ENCODE measurements around the gene MRE11. TPM values are rescaled to one million over a fixed set of nuclear protein-coding genes. Genes with fewer than 3 reads are reported as not detected.

Gene MRE11
- 10 to 100 TPM; 45.1 to 46.2 TPM for total RNA-seq

- H3K9me3 Mint-ChIP-seq (ENCODE audit: low read depth), result no peaks in the 10 kb centered on the region
- H3K27ac Mint-ChIP-seq, result peak within 1 kb of the TSS; percentile 93
- DNase-seq (peak; percentile 98), ATAC-seq (peak; percentile 99)
- peak within 1 kb of the TSS; percentile 94 for H3K4me3 Mint-ChIP-seq
- H3K36me3 Mint-ChIP-seq, result peaks cover 32% of the 10 kb centered on the region
- peaks cover 33% of the 10 kb centered on the region for H3K4me1 Mint-ChIP-seq
- CTCF ChIA-PET, result interaction anchor here (1.0 kb wide), 1 partner anchor 12 kb away, joined by 4 read pairs; no protein-coding TSS in a partner anchor
- H3K27me3 Mint-ChIP-seq, result no peaks in the 10 kb centered on the region
These were observed at the start of gene MRE11, which contains the start of gene ANKRD49 for GRCh38 chr11:94493281-94494125. Gene MRE11, minus strand, starts transcription at chr11:94493844. Its CDS starts 1,043 bp downstream, at chr11:94492801. Gene ANKRD49, plus strand, starts transcription at chr11:94493984. Its CDS starts 2,710 bp downstream, at chr11:94496694.

- CTCF ChIA-PET, result interaction anchor here (1.3 kb wide), 1 partner anchor 13 kb away, joined by 3 read pairs; no protein-coding TSS in a partner anchor
- Mint-ChIP-seq H3K4me3 (no peak overlapping the region), H3K27ac (no peak overlapping the region), H3K9me3 (ENCODE audit: low read depth) (no peaks in the 10 kb centered on the region), H3K4me1 (peaks cover 9% of the 10 kb centered on the region), H3K27me3 (peaks cover 24% of the 10 kb centered on the region), H3K36me3 (no peaks in the 10 kb centered on the region)
- ATAC-seq (no peak), DNase-seq (no peak)
These were observed 45.8 kb upstream of the MRE11 start for GRCh38 chr11:94539420-94539819.

- ATAC-seq, result no peak
- H3K27ac Mint-ChIP-seq, result no peak overlapping the region
- no peaks in the 10 kb centered on the region for H3K36me3 Mint-ChIP-seq
- H3K9me3 Mint-ChIP-seq (ENCODE audit: low read depth), result no peaks in the 10 kb centered on the region
- CTCF ChIA-PET, result no interaction called here
- H3K4me1 Mint-ChIP-seq, result no peaks in the 10 kb centered on the region
- peaks cover 37% of the 10 kb centered on the region for H3K27me3 Mint-ChIP-seq
- H3K4me3 Mint-ChIP-seq, result no peak overlapping the region
- no peak for DNase-seq
These were observed 43.5 kb upstream of the MRE11 start for GRCh38 chr11:94537031-94537600.

- no peaks in the 10 kb centered on the region for H3K9me3 Mint-ChIP-seq (ENCODE audit: low read depth)
- ATAC-seq, result no peak
- CTCF ChIA-PET, result no interaction called here
- no peak for DNase-seq
- no peaks in the 10 kb centered on the region for H3K4me1 Mint-ChIP-seq
- peaks cover 41% of the 10 kb centered on the region for H3K27me3 Mint-ChIP-seq
- no peaks in the 10 kb centered on the region for H3K36me3 Mint-ChIP-seq
- no peak overlapping the region for H3K27ac Mint-ChIP-seq
- H3K4me3 Mint-ChIP-seq, result no peak overlapping the region
These were observed 42.7 kb upstream of the MRE11 start for GRCh38 chr11:94536386-94536785.

- H3K4me1 Mint-ChIP-seq, result no peaks in the 10 kb centered on the region
- no peak overlapping the region for H3K4me3 Mint-ChIP-seq
- no peak for DNase-seq
- no peaks in the 10 kb centered on the region for H3K36me3 Mint-ChIP-seq
- H3K9me3 Mint-ChIP-seq (ENCODE audit: low read depth), result no peaks in the 10 kb centered on the region
- CTCF ChIA-PET, result interaction anchor here (0.9 kb wide), 1 partner anchor 14 kb away, joined by 3 read pairs; no protein-coding TSS in a partner anchor
- peaks cover 53% of the 10 kb centered on the region for H3K27me3 Mint-ChIP-seq
- no peak for ATAC-seq
- H3K27ac Mint-ChIP-seq, result no peak overlapping the region
These were observed 40.3 kb upstream of the MRE11 start for GRCh38 chr11:94533696-94534630.

- ATAC-seq, result no peak
- no peaks in the 10 kb centered on the region for H3K36me3 Mint-ChIP-seq
- H3K4me1 Mint-ChIP-seq, result no peaks in the 10 kb centered on the region
- H3K9me3 Mint-ChIP-seq (ENCODE audit: low read depth), result no peaks in the 10 kb centered on the region
- peaks cover 55% of the 10 kb centered on the region for H3K27me3 Mint-ChIP-seq
- CTCF ChIA-PET, result interaction anchor here (0.9 kb wide), 1 partner anchor 13 kb away, joined by 3 read pairs; no protein-coding TSS in a partner anchor
- no peak overlapping the region for H3K27ac Mint-ChIP-seq
- H3K4me3 Mint-ChIP-seq, result no peak overlapping the region
- DNase-seq, result no peak
These were observed 39.6 kb upstream of the MRE11 start for GRCh38 chr11:94533206-94533605.

- Mint-ChIP-seq H3K36me3 (no peaks in the 10 kb centered on the region), H3K27ac (no peak overlapping the region), H3K4me3 (no peak overlapping the region), H3K9me3 (ENCODE audit: low read depth) (no peaks in the 10 kb centered on the region), H3K27me3 (peaks cover 54% of the 10 kb centered on the region), H3K4me1 (no peaks in the 10 kb centered on the region)
- ATAC-seq (no peak), DNase-seq (no peak)
- CTCF ChIA-PET, result interaction anchor here (0.8 kb wide), 1 partner anchor 12 kb away, joined by 3 read pairs; no protein-coding TSS in a partner anchor
These were observed 38.6 kb upstream of the MRE11 start for GRCh38 chr11:94532211-94532610.

GRCh38 chr11:94528551-94528950 is 34.9 kb upstream of the MRE11 start:
- no peaks in the 10 kb centered on the region for H3K4me1 Mint-ChIP-seq
- no peaks in the 10 kb centered on the region for H3K36me3 Mint-ChIP-seq
- ATAC-seq (no peak), DNase-seq (no peak)
- H3K27ac Mint-ChIP-seq, result no peak overlapping the region
- H3K9me3 Mint-ChIP-seq (ENCODE audit: low read depth), result no peaks in the 10 kb centered on the region
- no peak overlapping the region for H3K4me3 Mint-ChIP-seq
- peaks cover 52% of the 10 kb centered on the region for H3K27me3 Mint-ChIP-seq
- CTCF ChIA-PET, result interaction anchor here (1.0 kb wide), 1 partner anchor 80 kb away, joined by 3 read pairs; no protein-coding TSS in a partner anchor

- no peaks in the 10 kb centered on the region for H3K4me1 Mint-ChIP-seq
- H3K27ac Mint-ChIP-seq, result no peak overlapping the region
- CTCF ChIA-PET, result no interaction called here
- DNase-seq (no peak), ATAC-seq (no peak)
- no peaks in the 10 kb centered on the region for H3K9me3 Mint-ChIP-seq (ENCODE audit: low read depth)
- H3K27me3 Mint-ChIP-seq, result peaks cover 52% of the 10 kb centered on the region
- H3K36me3 Mint-ChIP-seq, result no peaks in the 10 kb centered on the region
- H3K4me3 Mint-ChIP-seq, result no peak overlapping the region
These were observed 33.2 kb upstream of the MRE11 start for GRCh38 chr11:94526645-94527438.

GRCh38 chr11:94525546-94526324 is 32.1 kb upstream of the MRE11 start:
- CTCF ChIA-PET, result no interaction called here
- no peak for DNase-seq
- ATAC-seq, result no peak
- Mint-ChIP-seq H3K4me1 (no peaks in the 10 kb centered on the region), H3K36me3 (no peaks in the 10 kb centered on the region), H3K4me3 (no peak overlapping the region), H3K27me3 (peaks cover 47% of the 10 kb centered on the region), H3K9me3 (ENCODE audit: low read depth) (no peaks in the 10 kb centered on the region), H3K27ac (no peak overlapping the region)

GRCh38 chr11:94524341-94524740 is 30.7 kb upstream of the MRE11 start:
- DNase-seq, result no peak
- no peak overlapping the region for H3K27ac Mint-ChIP-seq
- no peaks in the 10 kb centered on the region for H3K9me3 Mint-ChIP-seq (ENCODE audit: low read depth)
- H3K36me3 Mint-ChIP-seq, result no peaks in the 10 kb centered on the region
- H3K4me1 Mint-ChIP-seq, result no peaks in the 10 kb centered on the region
- H3K27me3 Mint-ChIP-seq, result peaks cover 40% of the 10 kb centered on the region
- CTCF ChIA-PET, result interaction anchor here (0.7 kb wide), 1 partner anchor 998 kb away, joined by 3 read pairs; no protein-coding TSS in a partner anchor
- H3K4me3 Mint-ChIP-seq, result no peak overlapping the region
- ATAC-seq, result no peak

- CTCF ChIA-PET, result no interaction called here
- Mint-ChIP-seq H3K27me3 (peaks cover 25% of the 10 kb centered on the region), H3K9me3 (ENCODE audit: low read depth) (no peaks in the 10 kb centered on the region), H3K36me3 (no peaks in the 10 kb centered on the region), H3K27ac (no peak overlapping the region), H3K4me3 (no peak overlapping the region), H3K4me1 (no peaks in the 10 kb centered on the region)
- ATAC-seq (no peak), DNase-seq (no peak)
These were observed 28.0 kb upstream of the MRE11 start for GRCh38 chr11:94521684-94522083.
